SKM-1 (cell line): ENCODE measurements around the gene CDS1.
"Not testable (repeated sequence)": the region's sequence is repeated elsewhere in the genome, so short reads cannot be mapped to it uniquely, and the experiment has no call there.

Source experiments
- DNase-seq: peaks from one replicate; lab custom pipeline; 2025; ENCODE audit not compliant: unreplicated experiment; lab: John Stamatoyannopoulos, UW

CDS1 gene

GRCh38 chr4:84606645-84607044, 23.7 kb downstream of the CDS1 start:
- no peak for DNase-seq

GRCh38 chr4:84611531-84611930, 28.6 kb downstream of the CDS1 start:
- no peak for DNase-seq

GRCh38 chr4:84614891-84615290, 32.0 kb downstream of the CDS1 start:
- DNase-seq: no peak

- DNase-seq: no peak
Observed at GRCh38 chr4:84615355-84615754, 32.4 kb downstream of the CDS1 start.

GRCh38 chr4:84622959-84623358, 40.0 kb downstream of the CDS1 start:
- DNase-seq: no peak

GRCh38 chr4:84623661-84624060, 40.7 kb downstream of the CDS1 start:
- DNase-seq: no peak

- no peak for DNase-seq
Observed at GRCh38 chr4:84626673-84627072, 43.7 kb downstream of the CDS1 start.

GRCh38 chr4:84631573-84631972, 48.6 kb downstream of the CDS1 start:
- no peak for DNase-seq

GRCh38 chr4:84632092-84632491, 49.2 kb downstream of the CDS1 start:
- no peak for DNase-seq

GRCh38 chr4:84634961-84635360, 52.0 kb downstream of the CDS1 start:
- no peak for DNase-seq

- DNase-seq: no peak
Observed at GRCh38 chr4:84638092-84638491, 55.2 kb downstream of the CDS1 start.

- DNase-seq: no peak
Observed at GRCh38 chr4:84639145-84639544, 56.2 kb downstream of the CDS1 start.

- DNase-seq: no peak
Observed at GRCh38 chr4:84644087-84644486, 61.2 kb downstream of the CDS1 start.

GRCh38 chr4:84647312-84647884, 64.5 kb downstream of the CDS1 start:
- no peak for DNase-seq

- no peak for DNase-seq
Observed at GRCh38 chr4:84648178-84648577, 65.3 kb downstream of the CDS1 start.

GRCh38 chr4:84648863-84649647, 66.1 kb downstream of the CDS1 start:
- DNase-seq: no peak

GRCh38 chr4:84651499-84651898, 68.6 kb downstream of the CDS1 start:
- DNase-seq: no peak

GRCh38 chr4:84652478-84652877, 69.6 kb downstream of the CDS1 start:
- no peak for DNase-seq

- no peak for DNase-seq
Observed at GRCh38 chr4:84660606-84661005, 77.7 kb downstream of the CDS1 start.

GRCh38 chr4:84661191-84661939, 78.4 kb downstream of the CDS1 start:
- DNase-seq: no peak

GRCh38 chr4:84664767-84665166, 81.8 kb downstream of the CDS1 start:
- not testable (repeated sequence) for DNase-seq

GRCh38 chr4:84666439-84666838, 83.5 kb downstream of the CDS1 start:
- no peak for DNase-seq
